Osteocyte (in vitro differentiated cells): ENCODE results near the gene OLFML2A. TPM values are rescaled to one million over a fixed set of nuclear protein-coding genes. Genes with fewer than 3 reads are reported as not detected.

ENCODE experiments used
- DNase-seq: peaks from one replicate; pipeline ENCODE4 v3.0.0; 2021; ENCODE audit warnings: mixed read lengths; ENCODE audit not compliant: unreplicated experiment; ENCODE audit errors: extremely low spot score
- H3K27ac Mint-ChIP-seq: one replicate; pipeline ENCODE4 v1.8.0; 2021; ENCODE audit warnings: mild to moderate bottlenecking, mixed read lengths; ENCODE audit not compliant: unreplicated experiment
- H3K27me3 Mint-ChIP-seq: one replicate; pipeline ENCODE4 v1.8.0; 2021; ENCODE audit warnings: mixed read lengths; ENCODE audit not compliant: unreplicated experiment
- H3K36me3 Mint-ChIP-seq: one replicate; pipeline ENCODE4 v1.8.0; 2021; ENCODE audit warnings: mixed read lengths; ENCODE audit not compliant: unreplicated experiment
- H3K4me1 Mint-ChIP-seq: one replicate; pipeline ENCODE4 v1.8.0; 2021; ENCODE audit warnings: mixed read lengths; ENCODE audit not compliant: unreplicated experiment
- H3K4me3 Mint-ChIP-seq: one replicate; pipeline ENCODE4 v1.8.0; 2021; ENCODE audit warnings: mild to moderate bottlenecking, moderate library complexity, mixed read lengths; ENCODE audit not compliant: unreplicated experiment
- H3K9me3 Mint-ChIP-seq: one replicate; pipeline ENCODE4 v1.8.0; 2021; ENCODE audit warnings: mixed read lengths; ENCODE audit not compliant: unreplicated experiment
- total RNA-seq: library from RNA; stranded (reverse); gene quantifications from 2 replicates; pipeline ENCODE4 v1.2.1, GENCODE V29; 2021
- TF ChIP-seq, protein P1 (sequence below): fragments of 200-600 bp; sonication (generic); IDR thresholded peaks from 2 replicates; pipeline ENCODE4 v1.5.0; 2021; ENCODE audit warnings: antibody characterized with exemption, mild to moderate bottlenecking, moderate library complexity

Gene OLFML2A
- total RNA-seq, 1 donor from 2014 or later, result 146 TPM

DNA sequence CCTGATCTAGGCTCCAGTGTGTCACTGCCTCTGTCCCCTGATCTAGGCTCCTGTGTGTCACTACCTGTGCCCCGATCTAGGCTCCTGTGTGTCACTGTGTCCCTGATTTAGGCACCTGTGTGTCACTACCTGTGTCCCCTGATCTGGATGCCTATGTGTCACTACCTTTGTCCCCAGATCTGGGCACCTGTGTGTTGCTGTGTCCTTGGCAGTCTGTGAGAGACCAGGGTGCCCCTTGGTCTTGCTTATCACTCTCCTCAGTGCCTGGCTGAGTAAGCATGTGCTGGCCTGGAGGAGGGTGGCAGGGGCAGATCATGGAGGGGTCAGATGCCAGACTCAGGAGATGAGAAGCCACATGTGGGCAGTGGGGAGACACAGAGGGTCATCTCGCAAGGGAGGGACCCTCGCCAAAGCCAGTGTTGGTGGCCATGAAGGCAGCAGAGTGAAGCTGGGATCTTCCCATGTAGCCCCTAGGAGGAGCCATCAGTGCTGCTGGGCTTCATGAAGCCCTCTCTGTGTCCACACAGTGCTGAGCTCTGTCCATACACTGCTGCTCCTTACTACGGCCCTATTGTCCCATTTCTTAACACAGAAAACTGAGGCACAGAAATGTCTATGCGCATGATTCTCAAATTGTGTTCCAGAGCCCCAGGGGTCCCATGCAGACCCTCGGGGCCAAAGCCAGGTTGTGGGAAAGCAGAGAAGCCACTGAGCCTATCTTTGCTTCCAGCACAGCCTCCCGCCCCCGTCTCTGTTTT, 15.5 kb downstream of the OLFML2A start:
- Mint-ChIP-seq H3K4me3 (no peak overlapping the region), H3K4me1 (peaks cover 38% of the 10 kb centered on the region), H3K27me3 (no peaks in the 10 kb centered on the region), H3K9me3 (no peaks in the 10 kb centered on the region), H3K36me3 (peaks cover 3% of the 10 kb centered on the region), H3K27ac (peak overlapping the region; percentile 47)
- TF ChIP-seq, protein P1, sequence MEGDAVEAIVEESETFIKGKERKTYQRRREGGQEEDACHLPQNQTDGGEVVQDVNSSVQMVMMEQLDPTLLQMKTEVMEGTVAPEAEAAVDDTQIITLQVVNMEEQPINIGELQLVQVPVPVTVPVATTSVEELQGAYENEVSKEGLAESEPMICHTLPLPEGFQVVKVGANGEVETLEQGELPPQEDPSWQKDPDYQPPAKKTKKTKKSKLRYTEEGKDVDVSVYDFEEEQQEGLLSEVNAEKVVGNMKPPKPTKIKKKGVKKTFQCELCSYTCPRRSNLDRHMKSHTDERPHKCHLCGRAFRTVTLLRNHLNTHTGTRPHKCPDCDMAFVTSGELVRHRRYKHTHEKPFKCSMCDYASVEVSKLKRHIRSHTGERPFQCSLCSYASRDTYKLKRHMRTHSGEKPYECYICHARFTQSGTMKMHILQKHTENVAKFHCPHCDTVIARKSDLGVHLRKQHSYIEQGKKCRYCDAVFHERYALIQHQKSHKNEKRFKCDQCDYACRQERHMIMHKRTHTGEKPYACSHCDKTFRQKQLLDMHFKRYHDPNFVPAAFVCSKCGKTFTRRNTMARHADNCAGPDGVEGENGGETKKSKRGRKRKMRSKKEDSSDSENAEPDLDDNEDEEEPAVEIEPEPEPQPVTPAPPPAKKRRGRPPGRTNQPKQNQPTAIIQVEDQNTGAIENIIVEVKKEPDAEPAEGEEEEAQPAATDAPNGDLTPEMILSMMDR, result no peak
- DNase-seq, result no peak

DNA sequence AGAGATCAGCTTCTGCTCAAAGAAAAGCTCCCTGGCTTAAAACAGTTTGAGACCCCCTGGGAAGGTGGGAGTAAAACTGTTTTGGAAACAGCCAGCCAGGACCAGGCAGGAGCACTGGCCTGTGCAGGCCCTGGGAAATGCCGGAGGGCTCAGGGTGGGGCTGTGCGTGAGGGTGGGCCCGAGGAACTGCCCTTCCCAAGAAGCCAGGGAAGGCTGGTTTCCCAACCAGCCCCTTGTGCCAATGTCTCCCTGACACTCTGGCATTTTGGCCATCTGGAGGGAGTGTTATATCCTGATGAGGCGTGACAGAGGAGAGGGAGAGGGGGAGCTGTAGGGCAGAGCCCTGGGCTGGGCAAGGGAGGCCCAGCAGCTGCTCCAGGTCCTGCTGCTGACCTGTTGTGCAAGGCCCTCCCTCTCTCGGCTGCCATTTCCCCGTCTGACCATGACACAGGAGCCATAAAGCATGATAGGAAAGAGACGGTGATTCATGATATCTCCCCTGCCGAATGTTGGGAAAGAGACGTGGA, 16.1 kb downstream of the OLFML2A start:
- Mint-ChIP-seq H3K9me3 (no peaks in the 10 kb centered on the region), H3K4me1 (peaks cover 40% of the 10 kb centered on the region), H3K36me3 (peaks cover 5% of the 10 kb centered on the region), H3K27ac (peak overlapping the region; percentile 3), H3K4me3 (no peak overlapping the region), H3K27me3 (no peaks in the 10 kb centered on the region)
- TF ChIP-seq, protein P1, result no peak
- no peak for DNase-seq

DNA sequence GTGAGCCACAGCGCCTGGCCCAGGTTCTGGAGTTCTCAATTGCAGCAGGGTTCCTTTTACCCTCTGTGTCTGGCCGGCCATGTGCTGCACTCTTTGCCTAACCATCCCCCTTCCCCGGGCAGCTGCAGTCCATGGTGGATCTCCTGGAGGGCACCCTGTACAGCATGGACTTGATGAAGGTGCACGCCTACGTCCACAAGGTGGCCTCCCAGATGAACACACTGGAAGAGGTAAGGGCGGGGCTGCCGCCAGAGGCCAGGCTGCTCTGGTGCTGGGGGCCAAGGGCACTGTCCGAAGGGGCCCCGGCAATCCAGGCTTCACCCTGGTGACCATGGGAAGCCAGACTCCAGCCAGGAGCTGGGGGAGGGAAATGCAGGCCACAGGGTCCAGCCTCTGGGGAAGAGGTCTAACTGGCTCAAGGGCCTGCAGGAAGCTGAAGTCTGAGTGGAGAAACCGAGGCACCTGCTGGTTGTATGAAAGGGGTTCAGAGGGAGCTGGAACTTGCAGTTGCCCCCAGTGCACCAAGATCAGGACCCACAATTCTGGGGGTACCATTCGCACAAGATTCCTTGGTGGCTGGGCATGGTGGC, 18.1 kb downstream of the OLFML2A start:
- Mint-ChIP-seq H3K4me1 (peaks cover 33% of the 10 kb centered on the region), H3K27ac (no peak overlapping the region), H3K27me3 (no peaks in the 10 kb centered on the region), H3K4me3 (no peak overlapping the region), H3K36me3 (peaks cover 4% of the 10 kb centered on the region), H3K9me3 (no peaks in the 10 kb centered on the region)
- TF ChIP-seq, protein P1, result no peak
- DNase-seq, result no peak

DNA sequence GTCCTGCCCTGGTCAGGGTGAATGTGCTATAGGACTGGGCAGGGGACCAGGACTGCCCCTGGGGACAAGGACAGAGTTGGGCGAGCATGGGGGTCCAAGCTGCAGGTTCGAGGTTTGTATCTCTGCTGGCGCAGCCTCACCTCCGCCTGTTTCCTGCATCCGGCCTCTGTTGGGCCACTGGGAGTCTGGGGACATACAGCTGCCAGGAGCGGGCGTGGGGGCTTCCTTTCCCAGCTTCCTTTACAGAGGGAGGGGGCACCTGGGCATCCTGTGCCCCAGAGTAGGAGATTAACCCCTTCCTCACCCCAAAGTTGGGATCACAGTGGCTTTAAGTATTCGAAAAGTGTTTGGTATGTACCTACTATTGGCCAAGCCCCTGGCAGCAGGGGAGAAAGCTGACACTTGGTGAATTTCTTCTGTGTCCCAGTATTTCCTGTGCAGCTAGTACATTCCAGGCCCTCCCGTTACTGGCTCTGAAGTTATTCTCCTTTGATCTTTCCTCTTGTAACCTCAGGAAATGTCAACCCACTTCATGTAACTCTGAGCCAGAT, 19.0 kb downstream of the OLFML2A start:
- TF ChIP-seq, protein P1, result no peak
- Mint-ChIP-seq H3K27me3 (no peaks in the 10 kb centered on the region), H3K27ac (no peak overlapping the region), H3K4me1 (peaks cover 33% of the 10 kb centered on the region), H3K9me3 (no peaks in the 10 kb centered on the region), H3K36me3 (peaks cover 6% of the 10 kb centered on the region), H3K4me3 (no peak overlapping the region)
- DNase-seq, result no peak
